Ishikawa (cell line): ENCODE results near the gene HIC1.

Experiments
- CEBPB ChIP-seq: IDR thresholded peaks from 2 replicates; pipeline ENCODE4 v1.6.1; 2012
- CREB1 ChIP-seq: IDR thresholded peaks from 2 replicates; pipeline ENCODE4 v1.6.1; 2012; ENCODE audit warnings: low read depth
- EGR1 ChIP-seq: IDR thresholded peaks from 2 replicates; pipeline ENCODE4 v1.6.1; 2012
- EP300 ChIP-seq: IDR thresholded peaks from 2 replicates; pipeline ENCODE4 v1.6.1; 2012; ENCODE audit warnings: borderline replicate concordance
- FOXM1 ChIP-seq: IDR thresholded peaks from 2 replicates; pipeline ENCODE4 v1.6.1; 2012; ENCODE audit warnings: low read depth, borderline replicate concordance
- MAX ChIP-seq: IDR thresholded peaks from 2 replicates; pipeline ENCODE4 v1.6.1; 2012
- NFIC ChIP-seq: IDR thresholded peaks from 2 replicates; pipeline ENCODE4 v1.6.1; 2012
- RAD21 ChIP-seq: IDR thresholded peaks from 2 replicates; pipeline ENCODE4 v1.6.1; 2012; ENCODE audit warnings: low read depth
- REST ChIP-seq: IDR thresholded peaks from 2 replicates; pipeline ENCODE4 v1.6.1; 2012; ENCODE audit warnings: low read depth, mild to moderate bottlenecking
- TAF1 ChIP-seq: IDR thresholded peaks from 2 replicates; pipeline ENCODE4 v1.6.1; 2012; ENCODE audit warnings: low read depth, mild to moderate bottlenecking
- TCF12 ChIP-seq: IDR thresholded peaks from 2 replicates; pipeline ENCODE4 v1.6.1; 2012; ENCODE audit warnings: low read depth
- TEAD4 ChIP-seq: IDR thresholded peaks from 2 replicates; pipeline ENCODE4 v1.6.1; 2012
- USF1 ChIP-seq: IDR thresholded peaks from 2 replicates; pipeline ENCODE4 v1.6.1; 2012
- YY1 ChIP-seq: IDR thresholded peaks from 2 replicates; pipeline ENCODE4 v1.6.1; 2012; ENCODE audit warnings: low read depth
- ZBTB7A ChIP-seq: IDR thresholded peaks from 2 replicates; pipeline ENCODE4 v1.6.1; 2012; ENCODE audit warnings: low read depth

Gene HIC1

GRCh38 chr17:2062571-2063183, 7.8 kb downstream of the HIC1 start:
- TF ChIP-seq USF1 = no peak
- no peak; the same call in 1 of the 2 replicates for TF ChIP-seq MAX
- TF ChIP-seq ZBTB7A = peak; percentile 97
- no peak for TF ChIP-seq REST
- peak; percentile 99 for TF ChIP-seq EGR1
- peak; percentile 91 for TF ChIP-seq EP300
- TF ChIP-seq FOXM1 = peak; percentile 61; the same call in 1 of the 2 replicates
- TF ChIP-seq TAF1 = no peak
- peak; percentile 89 for TF ChIP-seq NFIC
- TF ChIP-seq TEAD4 = peak; percentile 81
- no peak for TF ChIP-seq CREB1
- no peak for TF ChIP-seq CEBPB
- 0 out of 2 replicates have a peak, but pooled peaks have one; percentile 11 for TF ChIP-seq YY1
- peak; percentile 91 for TF ChIP-seq TCF12
- TF ChIP-seq RAD21 = no peak

- no peak for TF ChIP-seq TEAD4
- TF ChIP-seq CREB1 = no peak
These were observed 8.6 kb downstream of the HIC1 start for GRCh38 chr17:2063261-2064146.

GRCh38 chr17:2064147-2064489, 9.2 kb downstream of the HIC1 start:
- no peak for TF ChIP-seq CREB1
- TF ChIP-seq FOXM1 = no peak
- TF ChIP-seq EP300 = no peak
- TF ChIP-seq MAX = no peak
- no peak for TF ChIP-seq ZBTB7A
- TF ChIP-seq REST = no peak
- TF ChIP-seq CEBPB = no peak
- TF ChIP-seq TAF1 = no peak
- no peak for TF ChIP-seq EGR1
- no peak for TF ChIP-seq RAD21
- TF ChIP-seq TCF12 = no peak
- TF ChIP-seq TEAD4 = no peak
- no peak for TF ChIP-seq YY1

- no peak for TF ChIP-seq FOXM1
- no peak for TF ChIP-seq RAD21
- TF ChIP-seq EP300 = no peak
- no peak for TF ChIP-seq YY1
- no peak for TF ChIP-seq TEAD4
- no peak for TF ChIP-seq TCF12
- TF ChIP-seq MAX = no peak
- no peak for TF ChIP-seq USF1
- TF ChIP-seq CREB1 = no peak
- TF ChIP-seq CEBPB = no peak
- TF ChIP-seq NFIC = no peak
- no peak for TF ChIP-seq REST
- TF ChIP-seq ZBTB7A = no peak
- TF ChIP-seq TAF1 = no peak
- no peak for TF ChIP-seq EGR1
These were observed 9.6 kb downstream of the HIC1 start for GRCh38 chr17:2064520-2064971.
